Osteocyte (in vitro differentiated cells): ENCODE data around the gene ATF6. TPM values are rescaled to one million over a fixed set of nuclear protein-coding genes. Genes with fewer than 3 reads are reported as not detected.

Source experiments
- DNase-seq: peaks from one replicate; pipeline ENCODE4 v3.0.0; 2021; ENCODE audit warnings: mixed read lengths; ENCODE audit not compliant: unreplicated experiment; ENCODE audit errors: extremely low spot score
- H3K27ac Mint-ChIP-seq: one replicate; pipeline ENCODE4 v1.8.0; 2021; ENCODE audit warnings: mild to moderate bottlenecking, mixed read lengths; ENCODE audit not compliant: unreplicated experiment
- H3K27me3 Mint-ChIP-seq: one replicate; pipeline ENCODE4 v1.8.0; 2021; ENCODE audit warnings: mixed read lengths; ENCODE audit not compliant: unreplicated experiment
- H3K36me3 Mint-ChIP-seq: one replicate; pipeline ENCODE4 v1.8.0; 2021; ENCODE audit warnings: mixed read lengths; ENCODE audit not compliant: unreplicated experiment
- H3K4me1 Mint-ChIP-seq: one replicate; pipeline ENCODE4 v1.8.0; 2021; ENCODE audit warnings: mixed read lengths; ENCODE audit not compliant: unreplicated experiment
- H3K4me3 Mint-ChIP-seq: one replicate; pipeline ENCODE4 v1.8.0; 2021; ENCODE audit warnings: mild to moderate bottlenecking, moderate library complexity, mixed read lengths; ENCODE audit not compliant: unreplicated experiment
- H3K9me3 Mint-ChIP-seq: one replicate; pipeline ENCODE4 v1.8.0; 2021; ENCODE audit warnings: mixed read lengths; ENCODE audit not compliant: unreplicated experiment
- CTCF ChIP-seq: fragments of 200-600 bp; sonication (generic); IDR thresholded peaks from 2 replicates; pipeline ENCODE4 v1.5.0; 2021; ENCODE audit warnings: antibody characterized with exemption, mild to moderate bottlenecking, moderate library complexity
- total RNA-seq: library from RNA; stranded (reverse); gene quantifications from 2 replicates; pipeline ENCODE4 v1.2.1, GENCODE V29; 2021

The ATF6 gene
- total RNA-seq, 1 donor from 2014 or later: 29.7 TPM

GRCh38 chr1:161879261-161879660 is 113.1 kb downstream of the ATF6 start:
- Mint-ChIP-seq H3K4me1 (peaks cover 14% of the 10 kb centered on the region), H3K27ac (no peak overlapping the region), H3K9me3 (no peaks in the 10 kb centered on the region), H3K27me3 (no peaks in the 10 kb centered on the region), H3K4me3 (no peak overlapping the region), H3K36me3 (peaks cover 7% of the 10 kb centered on the region)
- no peak for DNase-seq
- no peak for TF ChIP-seq CTCF

GRCh38 chr1:161884475-161884874 is 118.4 kb downstream of the ATF6 start:
- peaks cover 31% of the 10 kb centered on the region for H3K4me1 Mint-ChIP-seq

GRCh38 chr1:161885003-161885402 is 118.9 kb downstream of the ATF6 start:
- Mint-ChIP-seq H3K4me3 (peak overlapping the region; percentile 26), H3K9me3 (no peaks in the 10 kb centered on the region), H3K4me1 (peaks cover 31% of the 10 kb centered on the region), H3K27me3 (no peaks in the 10 kb centered on the region), H3K27ac (peak overlapping the region; percentile 79), H3K36me3 (peaks cover 19% of the 10 kb centered on the region)
- no peak for TF ChIP-seq CTCF
- DNase-seq: no peak

More at GRCh38 chr1:161884475-161884874, 118.4 kb downstream of the ATF6 start:
- Mint-ChIP-seq H3K4me3 (peak overlapping the region; percentile 26), H3K27ac (peak overlapping the region; percentile 79), H3K36me3 (peaks cover 16% of the 10 kb centered on the region), H3K9me3 (no peaks in the 10 kb centered on the region), H3K27me3 (no peaks in the 10 kb centered on the region)
- TF ChIP-seq CTCF: no peak
- no peak for DNase-seq

GRCh38 chr1:161885759-161886158 is 119.6 kb downstream of the ATF6 start:
- no peaks in the 10 kb centered on the region for H3K9me3 Mint-ChIP-seq
- no peak overlapping the region for H3K4me3 Mint-ChIP-seq
- DNase-seq: no peak
- H3K27me3 Mint-ChIP-seq: no peaks in the 10 kb centered on the region
- no peak for TF ChIP-seq CTCF
- peaks cover 31% of the 10 kb centered on the region for H3K4me1 Mint-ChIP-seq
- peaks cover 21% of the 10 kb centered on the region for H3K36me3 Mint-ChIP-seq
- peak overlapping the region; percentile 43 for H3K27ac Mint-ChIP-seq

GRCh38 chr1:161886589-161886988 is 120.5 kb downstream of the ATF6 start:
- Mint-ChIP-seq H3K27me3 (no peaks in the 10 kb centered on the region), H3K9me3 (no peaks in the 10 kb centered on the region), H3K4me3 (no peak overlapping the region), H3K4me1 (peaks cover 31% of the 10 kb centered on the region), H3K27ac (no peak overlapping the region), H3K36me3 (peaks cover 24% of the 10 kb centered on the region)
- no peak for DNase-seq
- TF ChIP-seq CTCF: no peak
